Memory B cell (primary cell): ENCODE measurements around the gene CTNND1.

Source experiments
- ATAC-seq: fragments of 150-1000 bp; cut with Tn5 transposase; 2 replicates; pipeline ENCODE4 v1.10.0; 2021; ENCODE audit warnings: low read depth, mild to moderate bottlenecking, moderate library complexity
- DNase-seq, 2 donors: peaks; one replicate each; pipeline ENCODE4 v3.0.0; 2022; ENCODE audit warnings: low spot score in 2 of 2
- H3K27ac Mint-ChIP-seq: one replicate; pipeline ENCODE4 v1.8.0; 2022; ENCODE audit warnings: mild to moderate bottlenecking, moderate library complexity, mixed read lengths
- H3K27me3 Mint-ChIP-seq: one replicate; pipeline ENCODE4 v1.8.0; 2022; ENCODE audit warnings: mixed read lengths
- H3K36me3 Mint-ChIP-seq: one replicate; pipeline ENCODE4 v1.8.0; 2022; ENCODE audit warnings: mild to moderate bottlenecking, mixed read lengths
- H3K4me1 Mint-ChIP-seq: one replicate; pipeline ENCODE4 v1.8.0; 2022; ENCODE audit warnings: mixed read lengths
- H3K4me3 Mint-ChIP-seq: one replicate; pipeline ENCODE4 v1.8.0; 2022; ENCODE audit warnings: mild to moderate bottlenecking, moderate library complexity, mixed read lengths
- H3K9me3 Mint-ChIP-seq: one replicate; pipeline ENCODE4 v1.8.0; 2022; ENCODE audit warnings: mixed read lengths

Gene CTNND1

GRCh38 chr11:57791321-57792059, 29.9 kb downstream of the CTNND1 start:
- Mint-ChIP-seq H3K36me3 (peaks cover 11% of the 10 kb centered on the region), H3K27me3 (no peaks in the 10 kb centered on the region), H3K4me3 (peak overlapping the region; percentile 80), H3K4me1 (peaks cover 41% of the 10 kb centered on the region), H3K9me3 (no peaks in the 10 kb centered on the region), H3K27ac (peak overlapping the region; percentile 96)
- ATAC-seq (no peak), DNase-seq (no peak)

GRCh38 chr11:57792060-57792541, 30.5 kb downstream of the CTNND1 start:
- peaks cover 38% of the 10 kb centered on the region for H3K4me1 Mint-ChIP-seq
- peak overlapping the region; percentile 80 for H3K4me3 Mint-ChIP-seq
- DNase-seq (peak; percentile 63 to 73), ATAC-seq (peak; percentile 90)
- peaks cover 14% of the 10 kb centered on the region for H3K36me3 Mint-ChIP-seq
- peak overlapping the region; percentile 96 for H3K27ac Mint-ChIP-seq
- H3K27me3 Mint-ChIP-seq: no peaks in the 10 kb centered on the region
- no peaks in the 10 kb centered on the region for H3K9me3 Mint-ChIP-seq

GRCh38 chr11:57792870-57793269, 31.3 kb downstream of the CTNND1 start:
- Mint-ChIP-seq H3K27ac (peak overlapping the region; percentile 96), H3K4me1 (peaks cover 33% of the 10 kb centered on the region), H3K9me3 (no peaks in the 10 kb centered on the region), H3K27me3 (no peaks in the 10 kb centered on the region), H3K4me3 (peak overlapping the region; percentile 80), H3K36me3 (peaks cover 14% of the 10 kb centered on the region)
- DNase-seq (peak in 1 of 2 donors; percentile 25), ATAC-seq (peak; percentile 53)

- H3K36me3 Mint-ChIP-seq: peaks cover 14% of the 10 kb centered on the region
Measured at GRCh38 chr11:57793351-57794115, 31.9 kb downstream of the CTNND1 start.

GRCh38 chr11:57798905-57799559, 37.4 kb downstream of the CTNND1 start:
- Mint-ChIP-seq H3K36me3 (peaks cover 25% of the 10 kb centered on the region), H3K4me1 (peaks cover 25% of the 10 kb centered on the region), H3K27ac (peak overlapping the region; percentile 87), H3K27me3 (no peaks in the 10 kb centered on the region), H3K4me3 (no peak overlapping the region), H3K9me3 (no peaks in the 10 kb centered on the region)
- no peak for DNase-seq
- ATAC-seq: peak; percentile 49

More at GRCh38 chr11:57793351-57794115, 31.9 kb downstream of the CTNND1 start:
- DNase-seq (no peak), ATAC-seq (no peak)
- Mint-ChIP-seq H3K27me3 (no peaks in the 10 kb centered on the region), H3K4me3 (peak overlapping the region; percentile 80), H3K9me3 (no peaks in the 10 kb centered on the region), H3K27ac (peak overlapping the region; percentile 96), H3K4me1 (peaks cover 32% of the 10 kb centered on the region)

- Mint-ChIP-seq H3K4me3 (peak overlapping the region; percentile 0), H3K27me3 (no peaks in the 10 kb centered on the region), H3K9me3 (no peaks in the 10 kb centered on the region), H3K27ac (peak overlapping the region; percentile 42), H3K4me1 (peaks cover 23% of the 10 kb centered on the region), H3K36me3 (peaks cover 29% of the 10 kb centered on the region)
- ATAC-seq (peak; percentile 87), DNase-seq (peak; percentile 21 to 64)
Measured at GRCh38 chr11:57800444-57801182, 39.0 kb downstream of the CTNND1 start.

GRCh38 chr11:57801183-57801485, 39.5 kb downstream of the CTNND1 start:
- DNase-seq (no peak), ATAC-seq (no peak)
- H3K4me3 Mint-ChIP-seq: no peak overlapping the region
- H3K36me3 Mint-ChIP-seq: peaks cover 28% of the 10 kb centered on the region
- no peaks in the 10 kb centered on the region for H3K27me3 Mint-ChIP-seq
- H3K4me1 Mint-ChIP-seq: peaks cover 20% of the 10 kb centered on the region
- H3K27ac Mint-ChIP-seq: peak overlapping the region; percentile 42
- H3K9me3 Mint-ChIP-seq: no peaks in the 10 kb centered on the region

- no peaks in the 10 kb centered on the region for H3K27me3 Mint-ChIP-seq
- DNase-seq: no peak
- no peaks in the 10 kb centered on the region for H3K9me3 Mint-ChIP-seq
- no peak overlapping the region for H3K4me3 Mint-ChIP-seq
- peaks cover 25% of the 10 kb centered on the region for H3K36me3 Mint-ChIP-seq
- peaks cover 20% of the 10 kb centered on the region for H3K4me1 Mint-ChIP-seq
- no peak overlapping the region for H3K27ac Mint-ChIP-seq
- no peak for ATAC-seq
Measured at GRCh38 chr11:57802411-57802810, 40.8 kb downstream of the CTNND1 start.

- Mint-ChIP-seq H3K27ac (no peak overlapping the region), H3K4me3 (no peak overlapping the region), H3K4me1 (peaks cover 8% of the 10 kb centered on the region), H3K36me3 (peaks cover 32% of the 10 kb centered on the region), H3K27me3 (no peaks in the 10 kb centered on the region), H3K9me3 (no peaks in the 10 kb centered on the region)
- ATAC-seq (no peak), DNase-seq (no peak)
Measured at GRCh38 chr11:57804466-57804865, 42.9 kb downstream of the CTNND1 start.

GRCh38 chr11:57805780-57806179, 44.2 kb downstream of the CTNND1 start:
- Mint-ChIP-seq H3K27me3 (no peaks in the 10 kb centered on the region), H3K36me3 (peaks cover 33% of the 10 kb centered on the region), H3K27ac (no peak overlapping the region), H3K4me3 (no peak overlapping the region), H3K4me1 (peaks cover 1% of the 10 kb centered on the region), H3K9me3 (no peaks in the 10 kb centered on the region)
- ATAC-seq (no peak), DNase-seq (no peak)

GRCh38 chr11:57812634-57813033, 51.0 kb downstream of the CTNND1 start:
- no peaks in the 10 kb centered on the region for H3K27me3 Mint-ChIP-seq
- no peak overlapping the region for H3K27ac Mint-ChIP-seq
- ATAC-seq: no peak
- DNase-seq: no peak
- H3K4me3 Mint-ChIP-seq: no peak overlapping the region
- no peaks in the 10 kb centered on the region for H3K4me1 Mint-ChIP-seq
- peaks cover 31% of the 10 kb centered on the region for H3K36me3 Mint-ChIP-seq
- no peaks in the 10 kb centered on the region for H3K9me3 Mint-ChIP-seq

GRCh38 chr11:57815476-57815875, 53.9 kb downstream of the CTNND1 start:
- H3K4me3 Mint-ChIP-seq: no peak overlapping the region
- peaks cover 28% of the 10 kb centered on the region for H3K36me3 Mint-ChIP-seq
- DNase-seq (no peak), ATAC-seq (no peak)
- H3K4me1 Mint-ChIP-seq: no peaks in the 10 kb centered on the region
- H3K27ac Mint-ChIP-seq: peak overlapping the region; percentile 4
- no peaks in the 10 kb centered on the region for H3K27me3 Mint-ChIP-seq
- no peaks in the 10 kb centered on the region for H3K9me3 Mint-ChIP-seq

- H3K27me3 Mint-ChIP-seq: no peaks in the 10 kb centered on the region
- H3K27ac Mint-ChIP-seq: no peak overlapping the region
- H3K4me3 Mint-ChIP-seq: no peak overlapping the region
- H3K9me3 Mint-ChIP-seq: no peaks in the 10 kb centered on the region
- no peaks in the 10 kb centered on the region for H3K4me1 Mint-ChIP-seq
- DNase-seq: no peak
- ATAC-seq: no peak
- peaks cover 28% of the 10 kb centered on the region for H3K36me3 Mint-ChIP-seq
Measured at GRCh38 chr11:57815877-57816276, 54.3 kb downstream of the CTNND1 start.
